ENCODE results near the gene RBM26. TPM values are rescaled to one million over a fixed set of nuclear protein-coding genes. Genes with fewer than 3 reads are reported as not detected.

The RBM26 gene
- total and polyA plus RNA-seq, 8 donors, result 6.1 to 76.9 (median 28.1) TPM

- H3K9me3 ChIP-seq, result no peaks in the 10 kb centered on the region
- WGBS, 5 donors, result 26 to 51% (median 31%) methylated on average over 1 of the region's 1 CpG
- intact Hi-C loops (cut with DNase I; ENCODE audit: low total_unique reads), result no loop called here
- TF ChIP-seq POLR2A (IDR thresholded peaks at IDR 0.05) (no peak), CTCF (IDR thresholded peaks at IDR 0.05) (no peak), EP300 (IDR thresholded peaks at IDR 0.05) (no peak), POLR2AphosphoS5 (IDR thresholded peaks at IDR 0.05) (no peak)
- DNase-seq, result no peak
- no peak overlapping the region for H3K4me3 ChIP-seq
- H3K27me3 ChIP-seq, result no peaks in the 10 kb centered on the region
- peaks cover 14 to 32% (median 27%) of the 10 kb centered on the region in 4 donors for H3K36me3 ChIP-seq
- H3K27ac ChIP-seq, result no peak overlapping the region
- H3K4me1 ChIP-seq, result peaks cover 5 to 42% (median 29%) of the 10 kb centered on the region in 4 donors
Measured at GRCh38 chr13:79380997-79381396, 25.1 kb downstream of the RBM26 start.

DNA sequence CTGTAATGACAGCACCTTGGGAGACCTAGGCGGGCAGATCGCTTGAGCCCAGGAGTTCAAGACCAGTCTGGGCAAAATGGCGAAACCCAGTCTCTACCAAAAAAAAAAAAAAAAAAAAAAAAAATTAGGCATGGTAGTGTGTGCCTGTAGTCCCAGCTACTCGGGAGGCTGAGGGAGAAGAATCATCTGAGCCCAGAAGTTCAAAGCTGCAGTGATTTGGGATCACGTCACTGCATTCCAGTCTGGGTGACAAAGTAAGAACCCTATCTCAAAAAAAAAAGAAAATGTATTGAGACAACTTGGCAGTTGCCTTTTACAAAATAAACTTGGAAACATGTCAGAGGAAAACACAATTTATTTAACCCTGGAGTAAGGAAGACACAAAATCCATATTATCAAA lies 26.8 kb downstream of the RBM26 start:
- H3K27ac ChIP-seq, result no peak overlapping the region
- 74 to 89% (median 87%) methylated on average over 5 of the region's 5 CpGs for WGBS, 5 donors
- peaks cover 0 to 35% (median 21%) of the 10 kb centered on the region in 4 donors for H3K4me1 ChIP-seq
- H3K27me3 ChIP-seq, result no peaks in the 10 kb centered on the region
- no peaks in the 10 kb centered on the region for H3K9me3 ChIP-seq
- DNase-seq, result no peak
- intact Hi-C loops (cut with DNase I; ENCODE audit: low total_unique reads), result no loop called here
- TF ChIP-seq POLR2A (IDR thresholded peaks at IDR 0.05) (no peak), POLR2AphosphoS5 (IDR thresholded peaks at IDR 0.05) (no peak)
- peaks cover 21 to 43% (median 41%) of the 10 kb centered on the region in 4 donors for H3K36me3 ChIP-seq
- no peak overlapping the region for H3K4me3 ChIP-seq

GRCh38 chr13:79376843-79377242 lies 29.2 kb downstream of the RBM26 start:
- intact Hi-C loops (cut with DNase I; ENCODE audit: low total_unique reads), result no loop called here
- 89 to 97% (median 92%) methylated on average over 3 of the region's 3 CpGs for WGBS, 5 donors
- H3K27ac ChIP-seq, result no peak overlapping the region
- H3K4me1 ChIP-seq, result peaks cover 0 to 17% (median 11%) of the 10 kb centered on the region in 4 donors
- no peak overlapping the region for H3K4me3 ChIP-seq
- H3K36me3 ChIP-seq, result peaks cover 26 to 53% (median 52%) of the 10 kb centered on the region in 4 donors
- H3K27me3 ChIP-seq, result no peaks in the 10 kb centered on the region
- TF ChIP-seq CTCF (IDR thresholded peaks at IDR 0.05) (no peak), POLR2AphosphoS5 (IDR thresholded peaks at IDR 0.05) (no peak), POLR2A (IDR thresholded peaks at IDR 0.05) (no peak), EP300 (IDR thresholded peaks at IDR 0.05) (no peak)
- H3K9me3 ChIP-seq, result no peaks in the 10 kb centered on the region
- no peak for DNase-seq

- WGBS, 5 donors, result 83 to 88% (median 85%) methylated on average over 6 of the region's 6 CpGs
- H3K36me3 ChIP-seq, result peaks cover 34 to 76% (median 74%) of the 10 kb centered on the region in 4 donors
Measured at GRCh38 chr13:79374578-79374977, 31.5 kb downstream of the RBM26 start.

More at GRCh38 chr13:79374578-79374977, 31.5 kb downstream of the RBM26 start:
- no peak overlapping the region for H3K27ac ChIP-seq
- TF ChIP-seq CTCF (IDR thresholded peaks at IDR 0.05), result no peak
- TF ChIP-seq POLR2A (IDR thresholded peaks at IDR 0.05), result no peak
- no peak for TF ChIP-seq EP300 (IDR thresholded peaks at IDR 0.05)
- TF ChIP-seq POLR2AphosphoS5 (IDR thresholded peaks at IDR 0.05), result no peak
- H3K4me3 ChIP-seq, result no peak overlapping the region
- H3K9me3 ChIP-seq, result no peaks in the 10 kb centered on the region
- no peaks in the 10 kb centered on the region for H3K27me3 ChIP-seq
- intact Hi-C loops (cut with DNase I; ENCODE audit: low total_unique reads), result no loop called here
- no peak for DNase-seq
- peaks cover 0 to 3% (median under 1%) of the 10 kb centered on the region in 4 donors for H3K4me1 ChIP-seq
